22Rv1 (cell line): ENCODE measurements around the gene ATXN2L.

Experiments
- H3K27ac ChIP-seq: fragments of 450-650 bp; 2 replicates; pipeline ENCODE4 v1.5.1; 2017
- ZFX ChIP-seq: fragments of 450-650 bp; IDR thresholded peaks from 2 replicates; pipeline ENCODE4 v1.6.1; 2017; ENCODE audit warnings: antibody characterized with exemption, borderline replicate concordance
- TF ChIP-seq, protein P1 (sequence below): fragments of 450-650 bp; IDR thresholded peaks from 2 replicates; pipeline ENCODE4 v1.5.1; 2017; ENCODE audit warnings: mild to moderate bottlenecking

Gene ATXN2L

DNA sequence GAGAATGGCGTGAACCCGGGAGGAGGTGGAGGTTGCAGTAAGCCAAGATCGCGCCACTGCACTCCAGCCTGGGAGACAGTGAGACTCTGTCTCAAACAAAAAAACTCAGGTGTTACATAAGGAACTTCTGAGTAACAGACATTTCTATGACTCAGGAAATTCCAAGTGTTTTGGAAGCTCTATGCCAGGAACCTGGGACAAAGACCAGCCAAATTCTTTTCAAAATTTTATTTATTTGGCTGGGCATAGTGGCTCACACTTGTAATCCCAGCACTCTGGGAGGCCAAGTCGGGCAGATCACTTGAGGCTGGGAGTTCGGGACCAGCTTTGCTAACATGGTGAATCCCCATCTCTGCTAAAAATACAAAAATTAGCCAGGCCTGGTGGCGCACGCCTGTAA lies 35.6 kb downstream of the ATXN2L start:
- TF ChIP-seq ZFX, result no peak
- TF ChIP-seq, protein P1, sequence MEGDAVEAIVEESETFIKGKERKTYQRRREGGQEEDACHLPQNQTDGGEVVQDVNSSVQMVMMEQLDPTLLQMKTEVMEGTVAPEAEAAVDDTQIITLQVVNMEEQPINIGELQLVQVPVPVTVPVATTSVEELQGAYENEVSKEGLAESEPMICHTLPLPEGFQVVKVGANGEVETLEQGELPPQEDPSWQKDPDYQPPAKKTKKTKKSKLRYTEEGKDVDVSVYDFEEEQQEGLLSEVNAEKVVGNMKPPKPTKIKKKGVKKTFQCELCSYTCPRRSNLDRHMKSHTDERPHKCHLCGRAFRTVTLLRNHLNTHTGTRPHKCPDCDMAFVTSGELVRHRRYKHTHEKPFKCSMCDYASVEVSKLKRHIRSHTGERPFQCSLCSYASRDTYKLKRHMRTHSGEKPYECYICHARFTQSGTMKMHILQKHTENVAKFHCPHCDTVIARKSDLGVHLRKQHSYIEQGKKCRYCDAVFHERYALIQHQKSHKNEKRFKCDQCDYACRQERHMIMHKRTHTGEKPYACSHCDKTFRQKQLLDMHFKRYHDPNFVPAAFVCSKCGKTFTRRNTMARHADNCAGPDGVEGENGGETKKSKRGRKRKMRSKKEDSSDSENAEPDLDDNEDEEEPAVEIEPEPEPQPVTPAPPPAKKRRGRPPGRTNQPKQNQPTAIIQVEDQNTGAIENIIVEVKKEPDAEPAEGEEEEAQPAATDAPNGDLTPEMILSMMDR, result no peak
- H3K27ac ChIP-seq, result no peak overlapping the region

DNA sequence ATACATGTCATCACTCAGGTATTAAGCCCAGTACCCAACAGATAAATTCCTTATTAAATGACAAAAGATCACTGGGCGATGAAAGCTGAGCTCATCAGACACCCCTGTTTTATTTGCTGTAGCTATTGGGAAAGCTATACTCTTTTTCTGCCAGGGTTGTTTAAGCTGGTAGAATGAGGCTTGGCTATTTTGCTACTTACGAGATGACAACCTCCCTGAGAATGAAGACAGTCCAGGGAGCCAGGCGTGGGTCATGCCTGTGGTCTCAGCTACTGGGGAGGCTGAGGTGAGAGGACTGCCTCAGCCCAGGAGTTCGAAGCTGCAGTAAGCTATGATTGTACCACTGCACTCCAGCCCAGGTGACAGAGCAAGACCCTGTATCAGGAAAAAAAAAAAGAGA lies 36.5 kb downstream of the ATXN2L start:
- no peak overlapping the region for H3K27ac ChIP-seq
- no peak for TF ChIP-seq ZFX
- TF ChIP-seq, protein P1, result no peak

GRCh38 chr16:28863929-28864793 lies 41.4 kb downstream of the ATXN2L start:
- peak overlapping the region; percentile 94 for H3K27ac ChIP-seq
- TF ChIP-seq ZFX, result no peak
- TF ChIP-seq, protein P1, result no peak

DNA sequence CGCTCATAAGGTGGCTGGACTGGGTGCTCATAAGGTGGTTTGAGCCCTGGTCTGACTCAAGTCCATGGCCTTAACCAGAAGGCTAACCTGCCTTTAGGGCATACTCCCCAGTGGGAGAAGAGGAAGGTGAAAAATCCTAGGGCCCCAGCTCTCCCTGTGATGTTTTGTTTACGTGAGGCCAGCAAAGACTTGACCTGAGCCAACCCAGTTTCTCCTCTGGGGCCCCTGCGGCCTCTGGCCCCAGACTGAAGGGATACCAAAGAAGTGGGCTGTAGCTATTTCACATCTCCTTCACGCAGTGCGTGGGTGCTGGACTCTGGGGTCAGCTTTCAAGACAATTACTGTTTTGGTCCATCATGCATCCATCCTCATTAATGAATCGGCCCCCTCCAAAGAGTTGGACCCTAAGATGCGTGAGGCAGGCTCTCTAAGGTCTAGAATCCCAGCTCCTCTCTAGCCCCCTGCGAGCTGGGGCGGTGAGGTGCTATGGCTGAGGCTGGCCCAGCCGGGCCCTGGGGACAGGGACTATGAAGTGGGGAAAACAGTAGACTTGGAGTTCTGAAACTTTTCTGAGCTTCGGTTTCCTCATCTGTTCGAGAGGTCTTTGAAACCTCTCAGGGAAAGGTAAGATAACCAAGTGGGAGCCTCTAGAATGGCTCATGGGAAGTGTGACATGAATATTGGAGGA lies 42.3 kb downstream of the ATXN2L start:
- H3K27ac ChIP-seq, result peak overlapping the region; percentile 94; the same call in 1 of the 2 replicates
- no peak for TF ChIP-seq ZFX
- TF ChIP-seq, protein P1, result no peak

DNA sequence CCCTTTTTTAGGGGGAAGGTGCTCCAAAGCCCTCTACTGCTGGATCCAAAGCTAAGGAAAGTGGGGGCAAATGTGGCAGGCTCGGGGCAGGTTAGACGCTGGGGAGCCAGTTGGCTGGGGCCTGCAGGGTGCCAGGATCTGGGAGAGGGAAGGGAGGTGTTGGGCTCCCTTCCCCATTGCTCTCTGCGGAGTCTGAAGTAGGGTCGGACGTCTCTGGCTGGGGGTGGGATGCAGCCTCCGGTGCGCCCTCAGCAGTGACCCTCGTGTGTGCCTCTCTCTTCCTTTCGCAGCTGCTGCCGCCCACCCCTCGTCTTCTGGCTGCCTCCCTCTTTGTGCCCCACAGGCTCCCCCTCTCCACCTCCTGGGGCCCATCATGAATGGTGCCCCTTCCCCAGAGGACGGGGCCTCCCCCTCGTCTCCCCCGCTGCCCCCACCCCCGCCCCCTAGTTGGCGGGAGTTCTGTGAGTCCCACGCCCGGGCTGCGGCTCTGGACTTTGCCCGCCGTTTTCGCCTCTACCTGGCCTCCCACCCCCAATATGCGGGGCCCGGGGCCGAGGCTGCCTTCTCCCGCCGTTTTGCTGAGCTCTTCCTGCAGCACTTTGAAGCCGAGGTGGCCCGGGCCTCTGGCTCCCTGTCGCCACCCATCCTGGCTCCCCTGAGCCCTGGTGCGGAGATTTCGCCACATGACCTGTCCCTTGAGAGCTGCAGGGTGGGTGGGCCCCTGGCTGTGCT lies 43.1 kb downstream of the ATXN2L start:
- no peak overlapping the region for H3K27ac ChIP-seq
- TF ChIP-seq, protein P1, result no peak
- no peak for TF ChIP-seq ZFX

- no peak overlapping the region for H3K27ac ChIP-seq
- TF ChIP-seq, protein P1, result no peak
- no peak for TF ChIP-seq ZFX
Observed at GRCh38 chr16:28866454-28866804, 43.6 kb downstream of the ATXN2L start.
